Ishikawa (cell line): ENCODE data around the gene PRR33.

ENCODE experiments used
- CEBPB ChIP-seq: IDR thresholded peaks from 2 replicates; pipeline ENCODE4 v1.6.1; 2012
- CREB1 ChIP-seq: IDR thresholded peaks from 2 replicates; pipeline ENCODE4 v1.6.1; 2012; ENCODE audit warnings: low read depth
- EGR1 ChIP-seq: IDR thresholded peaks from 2 replicates; pipeline ENCODE4 v1.6.1; 2012
- EP300 ChIP-seq: IDR thresholded peaks from 2 replicates; pipeline ENCODE4 v1.6.1; 2012; ENCODE audit warnings: borderline replicate concordance
- FOXM1 ChIP-seq: IDR thresholded peaks from 2 replicates; pipeline ENCODE4 v1.6.1; 2012; ENCODE audit warnings: low read depth, borderline replicate concordance
- MAX ChIP-seq: IDR thresholded peaks from 2 replicates; pipeline ENCODE4 v1.6.1; 2012
- NFIC ChIP-seq: IDR thresholded peaks from 2 replicates; pipeline ENCODE4 v1.6.1; 2012
- RAD21 ChIP-seq: IDR thresholded peaks from 2 replicates; pipeline ENCODE4 v1.6.1; 2012; ENCODE audit warnings: low read depth
- REST ChIP-seq: IDR thresholded peaks from 2 replicates; pipeline ENCODE4 v1.6.1; 2012; ENCODE audit warnings: low read depth, mild to moderate bottlenecking
- TAF1 ChIP-seq: IDR thresholded peaks from 2 replicates; pipeline ENCODE4 v1.6.1; 2012; ENCODE audit warnings: low read depth, mild to moderate bottlenecking
- TCF12 ChIP-seq: IDR thresholded peaks from 2 replicates; pipeline ENCODE4 v1.6.1; 2012; ENCODE audit warnings: low read depth
- TEAD4 ChIP-seq: IDR thresholded peaks from 2 replicates; pipeline ENCODE4 v1.6.1; 2012
- USF1 ChIP-seq: IDR thresholded peaks from 2 replicates; pipeline ENCODE4 v1.6.1; 2012
- YY1 ChIP-seq: IDR thresholded peaks from 2 replicates; pipeline ENCODE4 v1.6.1; 2012; ENCODE audit warnings: low read depth
- ZBTB7A ChIP-seq: IDR thresholded peaks from 2 replicates; pipeline ENCODE4 v1.6.1; 2012; ENCODE audit warnings: low read depth

Gene PRR33

GRCh38 chr11:1852271-1852876, 39.3 kb downstream of the PRR33 start:
- TF ChIP-seq USF1 (no peak), RAD21 (no peak), NFIC (no peak), YY1 (no peak), MAX (no peak), REST (no peak), EP300 (no peak), FOXM1 (no peak), TCF12 (no peak), CEBPB (no peak), TAF1 (no peak), TEAD4 (no peak), EGR1 (no peak), CREB1 (no peak), ZBTB7A (no peak)

- TF ChIP-seq TAF1 = no peak
Measured at GRCh38 chr11:1851468-1852180, 40.1 kb downstream of the PRR33 start.

- TF ChIP-seq RAD21 = no peak
- no peak for TF ChIP-seq TAF1
- TF ChIP-seq TEAD4 = no peak
- TF ChIP-seq CEBPB = no peak
- no peak for TF ChIP-seq EP300
- no peak for TF ChIP-seq CREB1
- no peak for TF ChIP-seq EGR1
Measured at GRCh38 chr11:1848640-1849430, 42.9 kb downstream of the PRR33 start.

- TF ChIP-seq TCF12 = no peak
- no peak for TF ChIP-seq NFIC
- TF ChIP-seq REST = no peak
- TF ChIP-seq ZBTB7A = no peak
- TF ChIP-seq CREB1 = no peak
- no peak for TF ChIP-seq EP300
- TF ChIP-seq TAF1 = no peak
Measured at GRCh38 chr11:1847926-1848639, 43.6 kb downstream of the PRR33 start.

- no peak for TF ChIP-seq REST
- no peak for TF ChIP-seq RAD21
- TF ChIP-seq CREB1 = no peak
- no peak for TF ChIP-seq EP300
- no peak for TF ChIP-seq TAF1
Measured at GRCh38 chr11:1847006-1847735, 44.5 kb downstream of the PRR33 start.
